IPS DF 19.7 (cell line): ENCODE measurements around the gene ERFE.
"Not testable (repeated sequence)": the region's sequence is repeated elsewhere in the genome, so short reads cannot be mapped to it uniquely, and the experiment has no call there.

Experiments
- DNase-seq: peaks from one replicate; pipeline ENCODE4 v3.0.0-alpha.2; 2013; ENCODE audit warnings: low read depth, low spot score

Gene ERFE

GRCh38 chr2:238158509-238159070 lies at the start of gene ERFE:
ERFE (plus strand) TSS chr2:238158970; CDS start chr2:238159008, 38 bp downstream.
- DNase-seq, result no peak

GRCh38 chr2:238113611-238114010 lies 45.2 kb upstream of the ERFE start:
- no peak for DNase-seq

- no peak for DNase-seq
Observed at GRCh38 chr2:238114331-238114841, 44.4 kb upstream of the ERFE start.

- DNase-seq, result no peak
Observed at GRCh38 chr2:238114851-238115660, 43.7 kb upstream of the ERFE start.

GRCh38 chr2:238115709-238116108 lies 43.1 kb upstream of the ERFE start:
- not testable (repeated sequence) for DNase-seq

GRCh38 chr2:238116298-238117198 lies 42.2 kb upstream of the ERFE start:
- no peak for DNase-seq

- DNase-seq, result no peak
Observed at GRCh38 chr2:238117199-238118154, 41.3 kb upstream of the ERFE start.

- DNase-seq, result no peak
Observed at GRCh38 chr2:238119756-238120462, 38.9 kb upstream of the ERFE start.

GRCh38 chr2:238120463-238121298 lies 38.1 kb upstream of the ERFE start:
- DNase-seq, result no peak

GRCh38 chr2:238121511-238122286 lies 37.1 kb upstream of the ERFE start:
- DNase-seq, result no peak

GRCh38 chr2:238122287-238123217 lies 36.2 kb upstream of the ERFE start:
- DNase-seq, result no peak

GRCh38 chr2:238123218-238123971 lies 35.4 kb upstream of the ERFE start:
- DNase-seq, result no peak

GRCh38 chr2:238123991-238124470 lies 34.7 kb upstream of the ERFE start:
- DNase-seq, result no peak

GRCh38 chr2:238124488-238125126 lies 34.2 kb upstream of the ERFE start:
- no peak for DNase-seq

- no peak for DNase-seq
Observed at GRCh38 chr2:238125127-238125885, 33.5 kb upstream of the ERFE start.
